GM12865 (cell line): Measurements from ENCODE around the gene ATP6V0E2.

ENCODE experiments used
- DNase-seq: peaks from one replicate; pipeline ENCODE4 v3.0.0; 2010; ENCODE audit warnings: low read depth
- H3K4me3 ChIP-seq: 2 replicates; pipeline ENCODE4 v1.5.1; 2011; ENCODE audit warnings: mild to moderate bottlenecking, low read depth, low read length, control low read depth
- CTCF ChIP-seq: IDR thresholded peaks from 2 replicates; pipeline ENCODE4 v1.5.1; 2011; ENCODE audit warnings: low read length, control low read depth, low read depth, inconsistent platforms; ENCODE audit not compliant: insufficient read depth; ENCODE audit errors: missing control alignments

The ATP6V0E2 gene

GRCh38 chr7:149873074-149873969 is at the start of gene ATP6V0E2:
TSS of gene ATP6V0E2 (plus strand) at chr7:149873969. CDS start at chr7:149874066, 97 bp downstream.
- DNase-seq: peak; percentile 97
- peak within 1 kb of the TSS; percentile 60 for H3K4me3 ChIP-seq
- no peak for TF ChIP-seq CTCF

GRCh38 chr7:149824301-149824741 is 49.4 kb upstream of the ATP6V0E2 start:
- H3K4me3 ChIP-seq: no peak overlapping the region
- TF ChIP-seq CTCF: no peak
- DNase-seq: no peak

- no peak for DNase-seq
- no peak for TF ChIP-seq CTCF
- no peak overlapping the region for H3K4me3 ChIP-seq
These were observed 48.8 kb upstream of the ATP6V0E2 start for GRCh38 chr7:149824748-149825566.

- DNase-seq: no peak
- no peak for TF ChIP-seq CTCF
- H3K4me3 ChIP-seq: no peak overlapping the region
These were observed 48.0 kb upstream of the ATP6V0E2 start for GRCh38 chr7:149825567-149826343.

GRCh38 chr7:149826344-149827088 is 47.3 kb upstream of the ATP6V0E2 start:
- no peak for TF ChIP-seq CTCF
- H3K4me3 ChIP-seq: no peak overlapping the region
- DNase-seq: no peak
